WTC11 (cell line): ENCODE results near the gene BLM. TPM values are rescaled to one million over a fixed set of nuclear protein-coding genes. Genes with fewer than 3 reads are reported as not detected.

Source experiments
- ATAC-seq: fragments of 200-7000 bp; cut with Tn5 transposase; 2 replicates; pipeline ENCODE4 v1.10.0; 2021; ENCODE audit warnings: mild to moderate bottlenecking, moderate library complexity
- CTCF ChIA-PET: fragments of 300-600 bp; sonication (Branson Sonifier 250); formaldehyde crosslinking; loops from one replicate; lab custom pipeline; 2021; ENCODE audit warnings: antibody characterized with exemption; lab: Charles Lee
- POLR2A ChIA-PET: fragments of 350-600 bp; sonication (Branson Sonifier 250); formaldehyde crosslinking; loops from one replicate; lab custom pipeline; 2021; ENCODE audit warnings: antibody characterized with exemption; lab: Charles Lee
- DNase-seq: peaks from one replicate; pipeline ENCODE4 v3.0.0; 2021; ENCODE audit warnings: low spot score
- H3K27ac Mint-ChIP-seq: 2 replicates; pipeline ENCODE4 v1.8.0; 2021; ENCODE audit warnings: mixed read lengths
- H3K27me3 Mint-ChIP-seq: 2 replicates; pipeline ENCODE4 v1.8.0; 2021; ENCODE audit warnings: low read depth, mild to moderate bottlenecking, moderate library complexity, mixed read lengths
- H3K36me3 Mint-ChIP-seq: 2 replicates; pipeline ENCODE4 v1.8.0; 2021; ENCODE audit warnings: mixed read lengths
- H3K4me1 Mint-ChIP-seq: 2 replicates; pipeline ENCODE4 v1.8.0; 2022; ENCODE audit warnings: mixed read lengths
- H3K4me3 Mint-ChIP-seq: 2 replicates; pipeline ENCODE4 v1.8.0; 2021; ENCODE audit warnings: mild to moderate bottlenecking, moderate library complexity, mixed read lengths
- H3K9me3 Mint-ChIP-seq: 2 replicates; pipeline ENCODE4 v1.8.0; 2021; ENCODE audit warnings: mixed read lengths
- CBFB ChIP-seq: sonication (generic); formaldehyde crosslinking; IDR thresholded peaks from 2 replicates; pipeline ENCODE4 v1.8.1; 2022; ENCODE audit warnings: mild to moderate bottlenecking, low read depth, missing genetic modification reagents
- ESRRA ChIP-seq: sonication (generic); formaldehyde crosslinking; IDR thresholded peaks from 2 replicates; pipeline ENCODE4 v1.8.1; 2022; ENCODE audit warnings: mild to moderate bottlenecking, missing genetic modification reagents, borderline replicate concordance
- FOXJ3 ChIP-seq: sonication (generic); formaldehyde crosslinking; IDR thresholded peaks from 2 replicates; pipeline ENCODE4 v1.9.0; 2021; ENCODE audit warnings: missing genetic modification reagents, mild to moderate bottlenecking, borderline replicate concordance
- GABPB1 ChIP-seq: sonication (generic); formaldehyde crosslinking; IDR thresholded peaks from 2 replicates; pipeline ENCODE4 v1.8.1; 2023; ENCODE audit warnings: mild to moderate bottlenecking, missing genetic modification reagents
- HMGA2 ChIP-seq: fragments of 250-450 bp; sonication (Bioruptor Pico); IDR thresholded peaks from 2 replicates; pipeline ENCODE4 v1.4.0; 2021; ENCODE audit warnings: mild to moderate bottlenecking, moderate library complexity
- IRF2 ChIP-seq: sonication (generic); formaldehyde crosslinking; IDR thresholded peaks from 2 replicates; pipeline ENCODE4 v1.8.0; 2022; ENCODE audit warnings: low read depth, missing genetic modification reagents, borderline replicate concordance
- JUN ChIP-seq: sonication (generic); formaldehyde crosslinking; IDR thresholded peaks from 2 replicates; pipeline ENCODE4 v1.8.0; 2023; ENCODE audit warnings: mild to moderate bottlenecking, missing genetic modification reagents
- MXD4 ChIP-seq: fragments of 250-450 bp; sonication (Bioruptor Pico); IDR thresholded peaks from 2 replicates; pipeline ENCODE4 v1.8.0; 2021; ENCODE audit warnings: mild to moderate bottlenecking, moderate library complexity, borderline replicate concordance
- NR3C1 ChIP-seq: sonication (generic); formaldehyde crosslinking; conservative IDR thresholded peaks from 2 replicates; pipeline ENCODE4 v1.8.1; 2023; ENCODE audit warnings: low read depth, mild to moderate bottlenecking, missing genetic modification reagents
- RELA ChIP-seq: sonication (generic); formaldehyde crosslinking; IDR thresholded peaks from 2 replicates; pipeline ENCODE4 v1.8.1; 2022; ENCODE audit warnings: missing genetic modification reagents, mild to moderate bottlenecking, borderline replicate concordance
- SOX15 ChIP-seq: fragments of 250-450 bp; sonication (Bioruptor Pico); IDR thresholded peaks from 2 replicates; pipeline ENCODE4 v1.9.0; 2021; ENCODE audit warnings: mild to moderate bottlenecking
- TEAD4 ChIP-seq: sonication (generic); formaldehyde crosslinking; IDR thresholded peaks from 2 replicates; pipeline ENCODE4 v1.8.0; 2022; ENCODE audit warnings: mild to moderate bottlenecking, missing genetic modification reagents
- ZNF121 ChIP-seq: sonication (generic); formaldehyde crosslinking; IDR thresholded peaks from 2 replicates; pipeline ENCODE4 v1.8.0; 2023; ENCODE audit warnings: missing genetic modification reagents
- ZNF138 ChIP-seq: sonication (generic); formaldehyde crosslinking; conservative IDR thresholded peaks from 2 replicates; pipeline ENCODE4 v1.8.1; 2022; ENCODE audit warnings: mild to moderate bottlenecking, moderate library complexity, missing genetic modification reagents
- ZNF423 ChIP-seq: fragments of 250-450 bp; sonication (Bioruptor Pico); IDR thresholded peaks from 2 replicates; pipeline ENCODE4 v2.1.2; 2022; ENCODE audit warnings: mild to moderate bottlenecking, moderate library complexity
- ZNF512 ChIP-seq: sonication (generic); formaldehyde crosslinking; IDR thresholded peaks from 2 replicates; pipeline ENCODE4 v1.8.1; 2022; ENCODE audit warnings: missing genetic modification reagents, borderline replicate concordance
- ZSCAN18 ChIP-seq: fragments of 250-450 bp; sonication (Bioruptor Pico); IDR thresholded peaks from 2 replicates; pipeline ENCODE4 v2.1.2; 2022; ENCODE audit warnings: mild to moderate bottlenecking, moderate library complexity
- total RNA-seq: library from RNA; stranded (reverse); gene quantifications from 3 replicates; pipeline ENCODE4 v1.2.3, GENCODE V29; 2021
- TF ChIP-seq, protein P1 (sequence below): fragments of 250-450 bp; sonication (Bioruptor Pico); IDR thresholded peaks from 2 replicates; pipeline ENCODE4 v1.9.0; 2021; ENCODE audit warnings: moderate library complexity, mild to moderate bottlenecking, inconsistent platforms, borderline replicate concordance
- TF ChIP-seq, protein P2 (sequence below): sonication (generic); formaldehyde crosslinking; IDR thresholded peaks from 2 replicates; pipeline ENCODE4 v1.8.1; 2023; ENCODE audit warnings: mild to moderate bottlenecking, moderate library complexity, missing genetic modification reagents

Gene BLM
- total RNA-seq, 1 experiment from 2014 or later, result 40.5 TPM

- Mint-ChIP-seq H3K4me1 (peaks cover 35% of the 10 kb centered on the region), H3K36me3 (peaks cover 9% of the 10 kb centered on the region), H3K27me3 (no peaks in the 10 kb centered on the region), H3K27ac (peak overlapping the region; percentile 93), H3K9me3 (no peaks in the 10 kb centered on the region), H3K4me3 (no peak overlapping the region)
- DNase-seq, result peak; percentile 50
- ATAC-seq, result peak; percentile 75
- ChIA-PET CTCF (interaction anchor here (0.7 to 3.6 kb wide), 19 partner anchors 9 to 525 kb away, joined by 3 to 51 read pairs (median 7); partner anchors contain the start of genes FES, HDDC3, MAN2A2 and UNC45A), POLR2A (interaction anchor here (1.0 kb wide), 1 partner anchor 10 kb away, joined by 3 read pairs; no protein-coding TSS in a partner anchor)
- TF ChIP-seq ZNF423 (CRISPR knock-in tag), result 0 out of 2 replicates have a peak, but pooled peaks have one; percentile 22
- no peak for TF ChIP-seq HMGA2 (CRISPR knock-in tag)
These were observed 101.4 kb downstream of the BLM start for GRCh38 chr15:90818251-90819210.

GRCh38 chr15:90819390-90819789 is 102.2 kb downstream of the BLM start:
- Mint-ChIP-seq H3K36me3 (peaks cover 9% of the 10 kb centered on the region), H3K27ac (no peak overlapping the region), H3K4me1 (peaks cover 27% of the 10 kb centered on the region), H3K4me3 (no peak overlapping the region), H3K9me3 (no peaks in the 10 kb centered on the region), H3K27me3 (no peaks in the 10 kb centered on the region)
- ATAC-seq (no peak), DNase-seq (no peak)
- CTCF ChIA-PET, result interaction anchor here (0.9 to 3.6 kb wide), 4 partner anchors 48 to 115 kb away, joined by 3 to 51 read pairs (median 8); partner anchors contain the start of genes FES and UNC45A
- POLR2A ChIA-PET, result no interaction called here
- TF ChIP-seq ZNF121 (CRISPR knock-in tag) (0 out of 2 replicates have a peak, but pooled peaks have one; percentile 38), TEAD4 (CRISPR knock-in tag) (no peak)

DNA sequence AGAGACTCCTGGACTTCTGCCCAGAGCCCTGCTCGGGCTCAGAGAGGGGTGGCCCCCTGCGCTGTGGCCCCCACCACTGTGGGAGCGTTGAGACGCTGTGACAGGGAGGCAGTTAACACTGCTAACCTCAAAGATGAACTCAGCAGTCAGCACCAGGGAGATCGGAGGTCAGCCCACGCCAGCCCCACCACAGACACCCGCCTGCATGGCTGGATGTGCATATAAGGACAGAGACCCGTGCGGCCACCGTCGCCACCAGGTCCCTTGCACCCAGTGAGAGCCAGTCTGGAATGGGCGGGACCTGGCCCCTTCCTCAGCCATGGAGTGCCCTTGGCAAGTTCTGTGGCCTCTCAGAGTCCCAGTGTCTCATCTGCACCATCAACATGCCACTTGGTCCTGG is 102.7 kb downstream of the BLM start:
- TF ChIP-seq ZNF138 (CRISPR knock-in tag), result no peak
- no peak for TF ChIP-seq IRF2 (CRISPR knock-in tag)
- no peak for TF ChIP-seq ESRRA (CRISPR knock-in tag)
- no peak for TF ChIP-seq JUN (CRISPR knock-in tag)
- TF ChIP-seq HMGA2 (CRISPR knock-in tag), result no peak
- TF ChIP-seq RELA (CRISPR knock-in tag), result no peak
- no peak for TF ChIP-seq GABPB1 (CRISPR knock-in tag)
- no peak for TF ChIP-seq NR3C1 (CRISPR knock-in tag)
- TF ChIP-seq FOXJ3 (CRISPR knock-in tag), result no peak
- TF ChIP-seq SOX15 (CRISPR knock-in tag), result no peak
- no peak for TF ChIP-seq CBFB (CRISPR knock-in tag)
- TF ChIP-seq ZSCAN18 (CRISPR knock-in tag), result no peak
- no peak overlapping the region for H3K27ac Mint-ChIP-seq
- peaks cover 23% of the 10 kb centered on the region for H3K4me1 Mint-ChIP-seq
- no peak for ATAC-seq
- H3K9me3 Mint-ChIP-seq, result no peaks in the 10 kb centered on the region
- POLR2A ChIA-PET, result no interaction called here
- H3K27me3 Mint-ChIP-seq, result no peaks in the 10 kb centered on the region
- no peak for DNase-seq
- H3K4me3 Mint-ChIP-seq, result no peak overlapping the region
- CTCF ChIA-PET, result interaction anchor here (3.6 kb wide), 1 partner anchor 66 kb away, joined by 51 read pairs; the partner anchor contains the start of gene FES
- H3K36me3 Mint-ChIP-seq, result peaks cover 7% of the 10 kb centered on the region

- POLR2A ChIA-PET, result no interaction called here
- CTCF ChIA-PET, result no interaction called here
- Mint-ChIP-seq H3K27me3 (no peaks in the 10 kb centered on the region), H3K4me1 (peaks cover 23% of the 10 kb centered on the region), H3K9me3 (no peaks in the 10 kb centered on the region), H3K4me3 (no peak overlapping the region), H3K27ac (no peak overlapping the region), H3K36me3 (peaks cover under 1% of the 10 kb centered on the region; the same call in 1 of the 2 replicates)
- no peak for DNase-seq
- no peak for ATAC-seq
- TF ChIP-seq MXD4 (CRISPR knock-in tag), result no peak
- TF ChIP-seq, protein P1, sequence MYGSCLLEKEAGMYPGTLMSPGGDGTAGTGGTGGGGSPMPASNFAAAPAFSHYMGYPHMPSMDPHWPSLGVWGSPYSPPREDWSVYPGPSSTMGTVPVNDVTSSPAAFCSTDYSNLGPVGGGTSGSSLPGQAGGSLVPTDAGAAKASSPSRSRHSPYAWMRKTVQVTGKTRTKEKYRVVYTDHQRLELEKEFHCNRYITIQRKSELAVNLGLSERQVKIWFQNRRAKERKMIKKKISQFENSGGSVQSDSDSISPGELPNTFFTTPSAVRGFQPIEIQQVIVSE (CRISPR knock-in tag), result no peak
- no peak for TF ChIP-seq ZNF512 (CRISPR knock-in tag)
- TF ChIP-seq, protein P2, sequence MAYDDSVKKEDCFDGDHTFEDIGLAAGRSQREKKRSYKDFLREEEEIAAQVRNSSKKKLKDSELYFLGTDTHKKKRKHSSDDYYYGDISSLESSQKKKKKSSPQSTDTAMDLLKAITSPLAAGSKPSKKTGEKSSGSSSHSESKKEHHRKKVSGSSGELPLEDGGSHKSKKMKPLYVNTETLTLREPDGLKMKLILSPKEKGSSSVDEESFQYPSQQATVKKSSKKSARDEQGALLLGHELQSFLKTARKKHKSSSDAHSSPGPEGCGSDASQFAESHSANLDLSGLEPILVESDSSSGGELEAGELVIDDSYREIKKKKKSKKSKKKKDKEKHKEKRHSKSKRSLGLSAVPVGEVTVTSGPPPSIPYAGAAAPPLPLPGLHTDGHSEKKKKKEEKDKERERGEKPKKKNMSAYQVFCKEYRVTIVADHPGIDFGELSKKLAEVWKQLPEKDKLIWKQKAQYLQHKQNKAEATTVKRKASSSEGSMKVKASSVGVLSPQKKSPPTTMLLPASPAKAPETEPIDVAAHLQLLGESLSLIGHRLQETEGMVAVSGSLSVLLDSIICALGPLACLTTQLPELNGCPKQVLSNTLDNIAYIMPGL (CRISPR knock-in tag), result no peak
These were observed 103.3 kb downstream of the BLM start for GRCh38 chr15:90820481-90820880.
